Right hindlimb (tissue), 1 donor: Measurements from ENCODE around the gene KMT5B.

Experiments
- DNase-seq: peaks from one replicate; pipeline ENCODE4 v3.0.0-alpha.2; 2018

Gene KMT5B

DNA sequence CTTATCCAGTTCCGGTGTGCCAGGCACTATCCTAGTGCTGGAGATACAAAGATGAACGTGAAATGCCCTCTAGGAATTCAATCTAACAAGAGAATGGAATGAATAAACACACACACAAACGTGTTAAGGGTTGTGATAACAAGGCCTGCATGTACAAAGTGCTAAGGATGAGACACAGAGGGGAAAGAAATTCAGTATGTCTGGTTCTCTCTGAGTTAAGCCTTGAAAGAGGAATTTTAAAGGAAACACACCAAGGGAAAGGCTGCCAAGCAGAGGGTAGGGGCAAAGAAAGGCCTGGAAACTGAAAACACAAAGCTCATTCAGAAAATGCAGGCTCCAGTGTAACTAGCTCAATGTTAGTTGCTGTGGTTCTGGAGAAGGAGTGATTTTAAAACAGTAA lies 96.1 kb downstream of the KMT5B start:
- no peak for DNase-seq

DNA sequence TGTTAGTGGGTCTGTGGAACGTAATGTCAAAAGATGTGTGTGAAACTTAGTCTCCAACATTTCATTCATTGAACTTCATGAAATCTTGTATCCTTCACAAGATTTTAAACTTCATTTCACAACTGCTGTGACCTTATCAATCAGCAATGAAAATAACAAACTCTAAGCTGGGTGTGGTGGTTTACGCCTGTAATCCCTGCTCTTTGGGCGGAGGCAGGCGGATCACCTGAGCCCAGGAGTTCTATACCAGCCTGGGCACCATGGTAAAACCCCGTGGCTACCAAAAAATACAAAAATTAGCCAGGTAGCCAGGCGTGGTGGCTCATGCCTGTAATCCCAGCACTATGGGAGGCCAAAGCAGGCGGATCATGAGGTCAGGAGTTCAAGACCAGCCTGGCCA lies 97.0 kb downstream of the KMT5B start:
- no peak for DNase-seq

DNA sequence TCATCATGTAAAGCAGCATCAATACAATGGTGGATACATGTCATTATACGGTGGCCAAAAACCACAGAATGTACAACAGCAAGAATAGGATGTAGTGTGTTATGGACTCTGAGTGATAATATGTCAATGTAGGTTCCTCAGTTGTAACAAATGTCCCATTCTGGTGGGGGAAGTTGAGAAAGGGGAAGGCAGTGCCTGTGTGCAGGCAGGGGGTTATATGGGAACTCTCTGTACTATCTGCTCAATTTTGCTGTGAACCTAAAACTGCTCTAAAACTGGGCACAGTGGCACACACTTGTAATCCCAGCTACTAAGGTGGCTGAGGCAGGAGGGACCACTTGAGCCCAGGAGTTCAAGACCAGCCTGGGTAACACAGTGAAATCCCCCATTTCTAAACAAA lies 97.8 kb downstream of the KMT5B start:
- no peak for DNase-seq

DNA sequence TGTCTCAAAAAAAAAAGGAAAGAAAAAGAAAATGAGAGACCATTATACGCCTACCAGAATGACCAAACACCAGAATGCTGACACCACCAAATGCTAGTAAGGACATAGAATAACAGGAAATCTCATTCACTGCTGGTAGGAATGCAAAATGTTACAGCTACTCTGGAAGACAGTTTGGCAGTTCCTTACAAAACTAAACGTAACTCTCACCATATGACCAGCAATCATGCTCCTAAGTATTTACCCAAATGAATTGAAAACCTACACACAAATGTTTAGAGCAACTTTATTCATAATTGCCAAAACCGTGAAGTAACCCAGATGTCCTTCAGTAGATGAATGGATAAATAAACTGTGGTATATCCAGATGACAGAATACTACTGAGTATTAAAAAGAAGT lies 99.1 kb downstream of the KMT5B start:
- no peak for DNase-seq

DNA sequence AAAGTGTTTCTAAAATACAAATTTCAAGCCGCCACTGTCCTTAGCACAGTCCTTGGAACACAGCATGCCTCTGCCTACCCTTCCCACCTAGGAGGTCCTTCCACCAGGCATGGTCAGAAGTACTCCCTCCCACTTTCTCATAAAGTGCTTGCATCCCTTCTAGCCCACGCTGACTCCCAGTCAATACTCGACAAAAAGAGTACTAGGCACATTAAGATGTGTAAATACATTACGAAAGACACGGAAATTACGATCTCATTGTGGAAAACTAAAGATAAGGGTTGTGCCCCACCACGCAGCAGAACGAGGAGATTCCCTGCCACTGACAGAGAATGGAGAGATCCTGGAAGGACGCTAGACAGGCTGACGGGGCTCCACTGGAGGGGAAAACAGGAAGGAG lies 105.4 kb downstream of the KMT5B start:
- DNase-seq: no peak

DNA sequence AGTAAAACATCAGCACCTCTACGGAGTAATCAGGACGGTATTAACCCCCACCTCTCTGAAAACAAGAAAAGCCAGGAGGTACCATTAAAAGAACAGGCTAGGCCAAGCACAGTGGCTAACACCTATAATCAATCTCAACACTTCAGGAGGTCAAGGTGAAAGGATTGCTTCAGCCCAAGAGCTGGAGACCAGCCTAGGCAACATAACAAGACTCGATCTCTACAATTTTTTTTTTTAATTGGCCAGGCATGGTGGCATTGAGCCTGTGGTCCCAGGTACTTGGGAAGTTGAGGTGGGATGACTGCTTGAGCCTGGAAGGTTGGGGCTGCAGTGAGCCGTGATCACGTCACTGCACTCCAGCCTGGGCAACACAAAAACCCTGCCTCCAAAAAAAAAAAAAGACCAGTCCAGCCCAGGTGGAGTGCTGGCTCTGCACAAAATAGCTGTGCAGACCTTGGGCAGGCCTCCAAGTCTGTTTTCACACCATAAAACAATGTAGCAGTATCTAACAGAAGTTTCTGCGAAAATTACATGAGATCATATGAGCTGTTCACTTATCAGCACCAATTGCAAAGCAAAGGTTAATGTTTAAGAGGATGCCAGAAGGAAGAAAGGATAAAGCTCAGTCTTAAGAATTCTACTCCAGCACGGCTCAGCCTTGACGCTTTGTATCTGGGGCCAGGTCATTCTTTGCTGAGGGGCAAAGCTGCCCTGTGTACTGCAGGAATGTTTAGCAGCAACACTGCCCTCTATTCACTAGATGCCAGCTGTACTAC lies 106.7 kb downstream of the KMT5B start:
- DNase-seq: no peak
